ENCODE results near the gene NUTM1. TPM values are rescaled to one million over a fixed set of nuclear protein-coding genes. Genes with fewer than 3 reads are reported as not detected.

Gene NUTM1
- polyA plus RNA-seq, 6 donors from 2014 or later, result not detected

DNA sequence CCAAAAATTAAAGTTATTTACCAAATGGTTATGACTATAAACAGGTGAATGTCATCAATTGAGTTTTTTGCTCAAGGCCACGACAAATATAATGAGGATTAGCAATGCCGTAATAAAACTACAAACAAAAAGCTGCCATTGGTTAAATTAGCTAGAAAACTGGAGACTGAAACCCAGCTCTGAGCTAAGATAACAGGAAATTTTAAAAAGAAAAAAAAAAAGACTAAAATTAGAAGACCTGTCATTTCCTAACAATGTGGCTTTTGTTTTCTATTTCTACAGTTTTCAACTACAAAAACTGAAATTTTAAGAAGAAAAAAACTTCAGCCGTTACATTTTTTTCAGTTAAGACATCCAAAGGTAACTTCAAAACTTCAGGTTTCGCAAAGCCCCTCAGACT is 15.2 kb upstream of the NUTM1 start:
- H3K4me1 Mint-ChIP-seq, result peaks cover 44 to 86% (median 51%) of the 10 kb centered on the region in 3 donors
- peak overlapping the region; percentile 60 to 96 (median 87) for H3K27ac Mint-ChIP-seq
- H3K27me3 Mint-ChIP-seq, result no peaks in the 10 kb centered on the region
- peaks cover 0 to 7% of the 10 kb centered on the region in 2 donors for H3K36me3 Mint-ChIP-seq
- no peaks in the 10 kb centered on the region for H3K9me3 Mint-ChIP-seq
- ATAC-seq (ENCODE audit: low read depth in 2 of 2), result peak in 1 of 2 donors; percentile 20
- no peak for DNase-seq
- H3K4me3 Mint-ChIP-seq, result peak overlapping the region; percentile 44 to 85 (median 72)

GRCh38 chr15:34329006-34329405 is 14.1 kb upstream of the NUTM1 start:
- Mint-ChIP-seq H3K36me3 (peaks cover 0 to 7% of the 10 kb centered on the region in 2 donors), H3K4me3 (peak overlapping the region; percentile 35 to 85 (median 60)), H3K9me3 (no peaks in the 10 kb centered on the region), H3K4me1 (peaks cover 44 to 87% (median 50%) of the 10 kb centered on the region in 3 donors), H3K27ac (peak overlapping the region; percentile 44 to 91 (median 72)), H3K27me3 (no peaks in the 10 kb centered on the region)
- ATAC-seq (ENCODE audit: low read depth in 2 of 2) (no peak), DNase-seq (no peak)

- ATAC-seq (ENCODE audit: low read depth in 2 of 2) (no peak), DNase-seq (no peak)
- Mint-ChIP-seq H3K27me3 (no peaks in the 10 kb centered on the region), H3K9me3 (no peaks in the 10 kb centered on the region), H3K27ac (peak overlapping the region; percentile 58 to 92 (median 86)), H3K4me3 (peak overlapping the region in 6 of 8 donors; percentile 14 to 89 (median 38)), H3K4me1 (peaks cover 42 to 84% (median 51%) of the 10 kb centered on the region in 3 donors), H3K36me3 (peaks cover 0 to 7% of the 10 kb centered on the region in 2 donors)
Observed at GRCh38 chr15:34330279-34330678, 12.8 kb upstream of the NUTM1 start.

DNA sequence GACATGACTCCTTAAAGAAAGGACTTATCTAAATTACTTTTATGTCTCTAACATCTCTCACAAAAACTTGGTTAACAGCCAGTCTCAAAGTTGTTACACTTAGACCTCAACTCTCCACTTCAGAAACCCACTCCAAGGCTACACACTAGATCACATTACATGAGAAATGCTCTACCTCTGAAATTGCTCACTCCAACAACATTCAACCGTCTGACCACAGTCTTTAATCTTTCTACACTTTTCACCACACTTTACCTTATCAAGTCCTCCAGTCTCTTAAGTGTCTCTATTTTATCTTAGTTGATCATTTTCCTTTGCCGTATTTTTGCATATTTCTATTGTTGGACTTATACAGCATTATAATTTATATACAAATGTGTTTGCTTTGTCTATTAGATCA is 11.3 kb upstream of the NUTM1 start:
- no peaks in the 10 kb centered on the region for H3K9me3 Mint-ChIP-seq
- peaks cover 41 to 79% (median 58%) of the 10 kb centered on the region in 3 donors for H3K4me1 Mint-ChIP-seq
- peak overlapping the region in 5 of 6 donors; percentile 6 to 98 (median 84) for H3K27ac Mint-ChIP-seq
- peak overlapping the region in 7 of 8 donors; percentile 1 to 100 (median 61) for H3K4me3 Mint-ChIP-seq
- H3K27me3 Mint-ChIP-seq, result no peaks in the 10 kb centered on the region
- no peak for ATAC-seq (ENCODE audit: low read depth in 2 of 2)
- H3K36me3 Mint-ChIP-seq, result peaks cover 0 to 7% of the 10 kb centered on the region in 2 donors
- no peak for DNase-seq

DNA sequence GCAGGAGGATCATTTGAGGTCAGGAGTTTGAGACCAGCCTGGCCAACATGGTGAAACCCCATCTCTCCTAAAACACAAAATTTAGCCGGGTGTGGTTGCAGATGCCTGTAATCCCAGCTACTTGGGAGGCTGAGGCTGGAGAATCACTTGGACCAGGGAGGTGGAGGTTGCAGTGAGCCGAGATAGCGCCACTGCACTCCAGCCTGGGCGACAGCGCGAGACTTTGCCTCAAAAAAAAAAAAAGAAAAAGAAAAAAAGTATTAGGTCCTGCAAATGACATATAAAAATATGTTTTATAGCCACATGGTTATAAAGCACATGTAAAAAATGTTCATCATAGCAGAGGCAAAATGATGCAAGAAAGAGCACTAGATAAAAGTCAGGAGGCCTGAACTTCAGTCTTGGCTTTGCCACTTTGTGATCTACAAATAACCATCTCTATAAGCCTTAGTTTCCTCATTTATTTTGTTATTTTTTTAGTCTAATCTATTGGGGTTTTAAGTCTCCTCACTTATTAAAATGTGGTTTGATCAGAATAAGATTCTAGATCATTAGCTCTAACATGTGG is 10.5 kb upstream of the NUTM1 start:
- ATAC-seq (ENCODE audit: low read depth in 2 of 2) (no peak), DNase-seq (no peak)
- Mint-ChIP-seq H3K36me3 (peaks cover 4 to 7% of the 10 kb centered on the region in 2 donors), H3K9me3 (no peaks in the 10 kb centered on the region), H3K4me3 (peak overlapping the region; percentile 20 to 100 (median 92)), H3K4me1 (peaks cover 43 to 72% (median 61%) of the 10 kb centered on the region in 3 donors), H3K27me3 (no peaks in the 10 kb centered on the region), H3K27ac (peak overlapping the region in 5 of 6 donors; percentile 66 to 98 (median 91))

GRCh38 chr15:34334672-34335071 is 8.4 kb upstream of the NUTM1 start:
- Mint-ChIP-seq H3K27ac (peak overlapping the region; percentile 88 to 98 (median 93)), H3K36me3 (peaks cover 4 to 7% of the 10 kb centered on the region in 2 donors), H3K4me3 (peak overlapping the region; percentile 87 to 100 (median 98)), H3K4me1 (peaks cover 34 to 55% (median 46%) of the 10 kb centered on the region in 3 donors), H3K27me3 (no peaks in the 10 kb centered on the region), H3K9me3 (no peaks in the 10 kb centered on the region)
- ATAC-seq (ENCODE audit: low read depth in 2 of 2), result no peak
- DNase-seq, result no peak

- no peaks in the 10 kb centered on the region for H3K9me3 Mint-ChIP-seq
- H3K27me3 Mint-ChIP-seq, result no peaks in the 10 kb centered on the region
- peak overlapping the region; percentile 91 to 98 (median 96) for H3K27ac Mint-ChIP-seq
- H3K4me1 Mint-ChIP-seq, result peaks cover 29 to 53% (median 38%) of the 10 kb centered on the region in 3 donors
- ATAC-seq (ENCODE audit: low read depth in 2 of 2), result peak; percentile 1 to 4
- peaks cover 4 to 7% of the 10 kb centered on the region in 2 donors for H3K36me3 Mint-ChIP-seq
- DNase-seq, result peak; percentile 45
- peak overlapping the region; percentile 87 to 100 (median 98) for H3K4me3 Mint-ChIP-seq
Observed at GRCh38 chr15:34335176-34336032, 7.7 kb upstream of the NUTM1 start.

DNA sequence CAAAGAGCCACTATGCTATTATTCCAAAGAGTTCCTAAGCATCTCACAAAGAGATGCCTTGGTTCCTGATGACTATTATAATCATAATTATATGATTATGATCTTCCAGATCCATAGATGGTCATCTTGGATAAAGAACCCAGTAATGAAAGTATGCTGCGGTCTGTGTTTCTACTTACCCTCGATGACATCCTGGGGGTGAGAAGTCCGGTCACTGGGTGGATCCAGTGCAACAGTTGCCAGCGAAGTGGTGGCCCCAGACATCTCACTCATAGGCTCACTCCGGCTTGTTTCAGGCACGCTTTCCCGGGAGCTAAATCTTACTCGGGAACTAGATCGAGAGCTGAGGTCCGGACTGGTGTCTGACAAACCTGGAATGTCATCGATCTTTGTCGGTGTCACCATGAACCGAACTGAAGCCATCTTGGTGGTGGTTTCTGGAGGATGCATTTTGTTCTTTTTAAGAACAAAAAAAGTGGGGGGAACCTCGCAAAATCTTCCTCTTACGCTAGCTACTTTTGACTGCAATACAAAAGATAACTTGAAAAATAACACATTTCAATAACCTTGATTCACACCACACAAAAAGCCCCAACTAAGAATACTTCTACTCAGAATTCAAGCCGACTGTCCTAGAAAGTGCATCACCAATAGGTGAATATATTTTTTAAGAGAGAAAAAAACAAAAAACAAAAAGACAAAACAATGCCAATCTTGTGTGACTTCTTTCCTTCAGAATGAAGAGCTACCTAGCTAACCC is 6.7 kb upstream of the NUTM1 start:
- no peak for DNase-seq
- Mint-ChIP-seq H3K27me3 (no peaks in the 10 kb centered on the region), H3K36me3 (peaks cover 7 to 11% of the 10 kb centered on the region in 2 donors), H3K27ac (peak overlapping the region; percentile 91 to 98 (median 96)), H3K4me1 (peaks cover 27 to 54% (median 40%) of the 10 kb centered on the region in 3 donors), H3K4me3 (peak overlapping the region; percentile 87 to 100 (median 98)), H3K9me3 (no peaks in the 10 kb centered on the region)
- ATAC-seq (ENCODE audit: low read depth in 2 of 2), result no peak

DNA sequence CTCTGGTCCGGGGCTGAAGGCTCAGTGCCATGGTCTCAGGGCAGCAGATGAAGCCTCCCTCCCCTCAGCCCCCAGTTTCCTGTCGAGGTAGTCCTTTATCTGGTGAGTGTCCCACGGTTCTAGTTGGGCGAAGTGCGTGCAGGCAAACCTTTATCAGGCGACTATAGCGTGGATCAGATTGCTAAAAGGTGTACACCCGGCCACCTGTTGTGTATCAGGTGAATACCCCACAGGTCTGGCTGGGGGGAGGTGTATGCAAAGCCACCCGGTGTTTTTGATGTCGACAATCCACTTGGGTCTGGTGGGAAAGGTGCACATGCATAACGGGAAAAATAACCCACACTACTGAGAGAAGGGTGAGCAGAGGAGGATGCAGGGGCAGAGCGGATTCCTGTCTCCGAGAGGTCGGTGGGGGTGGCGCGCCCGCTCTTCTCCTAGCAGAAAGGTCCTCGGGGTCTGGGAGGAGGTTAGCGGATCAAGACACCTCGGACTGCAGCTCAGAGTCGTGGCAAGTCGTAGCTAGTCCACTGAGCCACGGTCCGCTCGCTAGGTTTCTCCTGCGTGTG is 6.0 kb upstream of the NUTM1 start:
- no peaks in the 10 kb centered on the region for H3K27me3 Mint-ChIP-seq
- no peaks in the 10 kb centered on the region for H3K9me3 Mint-ChIP-seq
- peaks cover 10 to 12% of the 10 kb centered on the region in 2 donors for H3K36me3 Mint-ChIP-seq
- peaks cover 28 to 55% (median 41%) of the 10 kb centered on the region in 3 donors for H3K4me1 Mint-ChIP-seq
- peak overlapping the region; percentile 91 to 98 (median 96) for H3K27ac Mint-ChIP-seq
- peak; percentile 6 for ATAC-seq (ENCODE audit: low read depth in 2 of 2)
- peak; percentile 27 for DNase-seq
- peak overlapping the region; percentile 87 to 100 (median 98) for H3K4me3 Mint-ChIP-seq

DNA sequence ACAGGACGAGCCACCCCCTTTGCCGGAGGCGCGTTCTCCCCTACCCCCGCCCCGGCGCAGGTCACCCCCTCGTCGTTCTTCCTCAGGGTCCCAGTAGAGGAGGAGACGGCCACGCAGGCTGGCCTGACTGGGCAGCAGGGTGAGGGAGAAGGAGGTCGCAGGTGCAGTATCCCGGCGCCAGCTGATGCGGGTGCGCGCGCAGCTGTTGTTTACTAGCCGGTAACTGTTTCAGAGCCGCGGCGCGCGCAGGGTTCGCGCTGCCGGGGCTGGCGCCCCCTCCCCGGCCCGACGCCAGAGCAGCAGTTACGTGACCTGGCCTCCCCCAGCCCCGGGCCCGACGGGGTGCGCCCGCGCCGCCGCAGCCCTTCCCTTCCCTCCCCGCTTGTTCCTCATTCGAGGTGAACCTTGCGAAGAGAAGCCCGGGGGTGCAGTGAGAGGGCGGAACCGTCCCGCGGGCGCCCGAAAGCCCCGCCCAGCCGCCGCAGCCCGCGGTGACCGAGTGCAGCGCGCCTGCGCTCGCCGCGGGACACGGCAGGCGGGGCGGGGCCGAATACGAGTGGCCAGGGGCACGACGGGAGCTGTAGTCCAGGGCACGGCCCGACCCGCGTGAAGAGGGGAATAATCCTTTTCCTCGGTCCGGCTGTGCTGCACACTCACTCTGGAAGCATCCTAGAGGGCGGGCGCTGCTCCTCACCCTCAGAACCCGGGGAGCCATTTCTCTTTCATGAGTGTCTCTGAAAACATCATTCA is 5.4 kb upstream of the NUTM1 start, which contains the start of gene SLC12A6:
TSS of gene SLC12A6 (minus strand) at position 225 of the 750 bp plus-strand sequence. CDS start 1,101 bp downstream, outside the sequence.
- Mint-ChIP-seq H3K4me1 (peaks cover 27 to 50% (median 41%) of the 10 kb centered on the region in 3 donors), H3K4me3 (peak within 1 kb of the TSS; percentile 87 to 100 (median 98)), H3K36me3 (peaks cover 9 to 12% of the 10 kb centered on the region in 2 donors), H3K27me3 (no peaks in the 10 kb centered on the region), H3K9me3 (no peaks in the 10 kb centered on the region), H3K27ac (peak within 1 kb of the TSS; percentile 91 to 98 (median 96))
- ATAC-seq (ENCODE audit: low read depth in 2 of 2) (peak; percentile 88 to 89), DNase-seq (peak; percentile 97)

GRCh38 chr15:34338347-34338746 is 4.8 kb upstream of the NUTM1 start:
- Mint-ChIP-seq H3K4me1 (peaks cover 27 to 45% (median 41%) of the 10 kb centered on the region in 3 donors), H3K27ac (peak overlapping the region in 2 of 6 donors; percentile 91), H3K9me3 (no peaks in the 10 kb centered on the region), H3K36me3 (peaks cover 9 to 12% of the 10 kb centered on the region in 2 donors), H3K27me3 (no peaks in the 10 kb centered on the region), H3K4me3 (peak overlapping the region in 7 of 8 donors; percentile 74 to 98 (median 87))
- DNase-seq (no peak), ATAC-seq (ENCODE audit: low read depth in 2 of 2) (no peak)

DNA sequence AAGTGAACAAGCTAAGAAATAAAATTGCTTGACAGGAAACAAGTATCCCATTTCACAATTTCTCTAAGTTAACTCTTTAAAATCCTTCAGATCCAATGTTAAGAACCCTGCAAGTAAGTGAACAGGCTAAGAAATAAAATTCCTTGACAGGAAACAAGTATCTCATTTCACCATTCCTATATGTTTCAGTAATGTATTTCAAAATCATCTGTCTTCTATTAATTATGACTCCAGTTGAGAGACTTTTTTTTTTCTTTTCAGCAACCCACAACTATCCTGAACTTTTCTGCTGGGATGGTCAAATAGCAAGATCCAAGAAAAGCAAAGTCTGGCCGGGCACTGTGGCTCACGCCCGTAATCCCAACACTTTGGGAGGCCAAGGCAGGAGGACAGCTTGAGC is 3.2 kb upstream of the NUTM1 start:
- H3K4me1 Mint-ChIP-seq, result peaks cover 22 to 37% (median 33%) of the 10 kb centered on the region in 3 donors

More for the DNA sequence above, 3.2 kb upstream of the NUTM1 start:
- no peak for ATAC-seq (ENCODE audit: low read depth in 2 of 2)
- no peaks in the 10 kb centered on the region for H3K9me3 Mint-ChIP-seq
- H3K36me3 Mint-ChIP-seq, result peaks cover 9 to 12% of the 10 kb centered on the region in 2 donors
- DNase-seq, result no peak
- H3K27me3 Mint-ChIP-seq, result no peaks in the 10 kb centered on the region
- peak overlapping the region in 4 of 8 donors; percentile 8 to 65 (median 49) for H3K4me3 Mint-ChIP-seq
- peak overlapping the region in 1 of 6 donors; percentile 83 for H3K27ac Mint-ChIP-seq
